Body of pancreas (tissue), 4 donors: ENCODE measurements around the gene NOVA2. TPM values are rescaled to one million over a fixed set of nuclear protein-coding genes. Genes with fewer than 3 reads are reported as not detected.

ENCODE experiments used
- ATAC-seq: fragments of 150-250 bp; one replicate; pipeline ENCODE4 v1.9.1; 2016
- DNase-seq, 4 donors: peaks; one replicate each; pipeline ENCODE4 v3.0.0-alpha.2; 2019
- H3K27ac ChIP-seq, 4 donors: fragments of 200-600 bp; sonication (generic); 1 replicate in 3 of 4; 2 replicates in 1 of 4; pipeline versions ENCODE4 v1.5.1 to v1.6.1; 2016 to 2019; ENCODE audit warnings: mild to moderate bottlenecking in 1 of 4, mixed read lengths in 1 of 4, moderate library complexity in 1 of 4
- H3K27me3 ChIP-seq, 2 donors: fragments of 200-600 bp; sonication (generic); one replicate each; pipeline ENCODE4 v1.6.0; 2016; ENCODE audit warnings: mild to moderate bottlenecking in 1 of 2
- H3K36me3 ChIP-seq, 2 donors: fragments of 200-600 bp; sonication (generic); replicated peaks in 1 of 2; 2 replicates each; pipeline ENCODE4 v1.5.1; 2016; ENCODE audit warnings: low read depth in 2 of 2; ENCODE audit not compliant: insufficient read depth in 1 of 2
- H3K4me1 ChIP-seq: fragments of 200-600 bp; sonication (generic); one replicate; pipeline ENCODE4 v1.6.0; 2016
- H3K4me3 ChIP-seq, 2 donors: fragments of 200-600 bp; sonication (generic); 1 replicate in 1 of 2; 2 replicates in 1 of 2; pipeline ENCODE4 v1.5.1; 2016 to 2019
- H3K9me3 ChIP-seq, 3 donors: fragments of 200-600 bp; sonication (generic); 1 replicate in 2 of 3; 2 replicates in 1 of 3; pipeline ENCODE4 v1.5.1; 2016
- CTCF ChIP-seq, 7 experiments: fragments of 450-650 bp in 4 of 7; fragments of 200-600 bp in 3 of 7; sonication (generic) in 3 of 7; IDR thresholded peaks; one replicate each; pipeline ENCODE4 v1.5.1; 2016 to 2019; ENCODE audit warnings: antibody characterized with exemption in 7 of 7
- POLR2A ChIP-seq, 3 donors: fragments of 450-650 bp; IDR thresholded peaks; one replicate each; pipeline ENCODE4 v1.6.1; 2016; ENCODE audit warnings: antibody characterized with exemption in 3 of 3, mild to moderate bottlenecking in 2 of 3
- WGBS, 2 donors: methylation state at CpG; one replicate each; pipeline ENCODE4 v1.1.5; 2017; 5-methylcytosine and 5-hydroxymethylcytosine counted together
- intact Hi-C: fragments of 100-400 bp; cut with DNase I; formaldehyde crosslinking; loops from one replicate; pipeline ENCODE4 v1.15.1; 2023
- total RNA-seq, 2 donors: library from RNA; depleted of rRNA; stranded (reverse); fragments of >200 nt; gene quantifications; one replicate each; pipeline ENCODE4 v1.1.0, GENCODE V29; 2016

The NOVA2 gene, protein sequence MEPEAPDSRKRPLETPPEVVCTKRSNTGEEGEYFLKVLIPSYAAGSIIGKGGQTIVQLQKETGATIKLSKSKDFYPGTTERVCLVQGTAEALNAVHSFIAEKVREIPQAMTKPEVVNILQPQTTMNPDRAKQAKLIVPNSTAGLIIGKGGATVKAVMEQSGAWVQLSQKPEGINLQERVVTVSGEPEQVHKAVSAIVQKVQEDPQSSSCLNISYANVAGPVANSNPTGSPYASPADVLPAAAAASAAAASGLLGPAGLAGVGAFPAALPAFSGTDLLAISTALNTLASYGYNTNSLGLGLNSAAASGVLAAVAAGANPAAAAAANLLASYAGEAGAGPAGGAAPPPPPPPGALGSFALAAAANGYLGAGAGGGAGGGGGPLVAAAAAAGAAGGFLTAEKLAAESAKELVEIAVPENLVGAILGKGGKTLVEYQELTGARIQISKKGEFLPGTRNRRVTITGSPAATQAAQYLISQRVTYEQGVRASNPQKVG
- 1 to 10 TPM; 1.3 to 1.6 TPM for total RNA-seq

GRCh38 chr19:45973553-45974338, at the start of gene NOVA2:
Gene NOVA2, minus strand, starts transcription at chr19:45973865. Its CDS starts 514 bp downstream, at chr19:45973351.
- Histone ChIP-seq H3K4me1 (peaks cover 7% of the 10 kb centered on the region), H3K36me3 (no peaks in the 10 kb centered on the region), H3K27me3 (no peaks in the 10 kb centered on the region), H3K4me3 (no peak within 1 kb of the TSS), H3K9me3 (no peaks in the 10 kb centered on the region), H3K27ac (no peak within 1 kb of the TSS)
- DNase-seq: peak; percentile 35 to 54 (median 49)
- no peak for TF ChIP-seq CTCF (IDR thresholded peaks at IDR 0.05)
- TF ChIP-seq POLR2A (IDR thresholded peaks at IDR 0.05): no peak
- peak; percentile 45 for ATAC-seq
- intact Hi-C loops: no loop called here
- 3 to 6% methylated on average over 14 to 29 of the region's 58 CpGs for WGBS, 2 donors

DNA sequence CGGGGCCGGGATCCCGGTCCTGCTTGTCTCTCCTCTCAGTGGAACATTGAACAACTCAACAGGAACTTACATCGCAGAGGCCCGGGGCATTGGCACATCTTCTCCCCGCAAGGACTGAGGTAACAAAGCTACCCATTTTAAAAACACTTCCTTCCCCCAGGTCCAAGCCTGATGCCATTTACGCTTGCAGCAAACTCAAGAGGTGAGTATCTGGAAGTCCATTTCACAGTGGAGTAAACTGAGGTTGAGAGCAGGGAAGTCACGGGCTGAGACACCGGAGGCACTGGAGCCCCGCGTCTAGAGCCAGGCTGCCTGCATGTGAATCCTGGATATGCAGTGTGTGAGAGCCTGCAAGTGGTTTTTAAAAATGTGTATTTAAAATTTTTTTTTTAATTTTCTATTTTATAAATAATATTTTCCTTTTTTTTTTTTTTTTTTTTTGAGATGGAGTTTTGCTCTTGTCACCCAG, 49.7 kb upstream of the NOVA2 start:
- ATAC-seq (no peak), DNase-seq (no peak)
- intact Hi-C loops: no loop called here
- H3K4me3 ChIP-seq: no peak overlapping the region
- H3K27me3 ChIP-seq: peaks cover 2 to 15% of the 10 kb centered on the region in 2 donors
- TF ChIP-seq POLR2A (IDR thresholded peaks at IDR 0.05) (no peak), CTCF (IDR thresholded peaks at IDR 0.05) (no peak)
- H3K27ac ChIP-seq: no peak overlapping the region
- 58 to 60% methylated on average over 11 of the region's 11 CpGs for WGBS, 2 donors
- no peaks in the 10 kb centered on the region for H3K9me3 ChIP-seq
- H3K36me3 ChIP-seq: no peaks in the 10 kb centered on the region
- H3K4me1 ChIP-seq: no peaks in the 10 kb centered on the region

- DNase-seq (no peak), ATAC-seq (no peak)
- Histone ChIP-seq H3K27ac (no peak within 1 kb of the TSS), H3K4me3 (no peak within 1 kb of the TSS), H3K36me3 (no peaks in the 10 kb centered on the region), H3K4me1 (no peaks in the 10 kb centered on the region), H3K9me3 (no peaks in the 10 kb centered on the region), H3K27me3 (peaks cover 2 to 15% of the 10 kb centered on the region in 2 donors)
- intact Hi-C loops: no loop called here
- no peak for TF ChIP-seq CTCF (IDR thresholded peaks at IDR 0.05)
- no peak for TF ChIP-seq POLR2A (IDR thresholded peaks at IDR 0.05)
- WGBS, 2 donors: 20 to 21% methylated on average over 27 to 47 of the region's 47 CpGs
Observed at GRCh38 chr19:46022431-46023310, 49.0 kb upstream of the NOVA2 start, which contains the start of gene PGLYRP1. Gene PGLYRP1, minus strand, starts transcription at chr19:46023053. Its CDS starts 32 bp downstream, at chr19:46023021.

GRCh38 chr19:46022061-46022430, 48.4 kb upstream of the NOVA2 start:
- TF ChIP-seq CTCF (IDR thresholded peaks at IDR 0.05) (no peak), POLR2A (IDR thresholded peaks at IDR 0.05) (no peak)
- WGBS, 2 donors: 25 to 45% methylated on average over 4 to 12 of the region's 12 CpGs
- Histone ChIP-seq H3K4me1 (peaks cover 1% of the 10 kb centered on the region), H3K36me3 (no peaks in the 10 kb centered on the region), H3K4me3 (no peak overlapping the region), H3K9me3 (no peaks in the 10 kb centered on the region), H3K27ac (no peak overlapping the region), H3K27me3 (peaks cover 2 to 15% of the 10 kb centered on the region in 2 donors)
- intact Hi-C loops: no loop called here
- ATAC-seq: no peak
- no peak for DNase-seq
